SK-N-SH (cell line): ENCODE measurements around the gene GDI2. TPM values are rescaled to one million over a fixed set of nuclear protein-coding genes. Genes with fewer than 3 reads are reported as not detected.

ENCODE experiments used
- CTCF ChIA-PET: fragments of 300-600, 350-600 bp; formaldehyde crosslinking; extraction: SDS; loops from one replicate; lab custom pipeline; 2021; lab: Yijun Ruan, JAX
- POLR2A ChIA-PET: fragments of 350-600 bp; sonication (Branson Sonifier 250); formaldehyde crosslinking; extraction: SDS; loops from one replicate; lab custom pipeline; 2020; ENCODE audit warnings: antibody characterized with exemption, inconsistent platforms; lab: Yijun Ruan, JAX
- DNase-seq: peaks from one replicate; pipeline ENCODE4 v3.0.0; 2012
- H2AFZ ChIP-seq: fragments of 200-600 bp; sonication (generic); 2 replicates; pipeline ENCODE4 v1.8.1; 2016; ENCODE audit warnings: antibody characterized with exemption, mild to moderate bottlenecking, low read depth
- H3F3A ChIP-seq: fragments of 200-600 bp; sonication (generic); replicated peaks from 2 replicates; pipeline ENCODE3; 2016; ENCODE audit warnings: antibody characterized with exemption, mild to moderate bottlenecking; ENCODE audit not compliant: insufficient read depth
- H3K27ac ChIP-seq, 2 experiments: fragments of 200-500 bp in 1 of 2; fragments of 200-600 bp in 1 of 2; sonication (Bioruptor generic) in 1 of 2; sonication (generic), shearing (Covaris generic) in 1 of 2; 2 replicates each; pipeline versions ENCODE4 v1.5.1 to v1.6.1; 2014 to 2016; ENCODE audit warnings: low read depth in 2 of 2, inconsistent platforms in 1 of 2, low read length in 1 of 2, mild to moderate bottlenecking in 1 of 2, mixed read lengths in 1 of 2
- H3K27me3 ChIP-seq: fragments of 200-600 bp; sonication (generic), shearing (Covaris generic); 2 replicates; pipeline ENCODE4 v1.6.1; 2016; ENCODE audit warnings: mixed run types; ENCODE audit not compliant: insufficient read depth
- H3K36me3 ChIP-seq, 2 experiments: fragments of 200-500 bp in 1 of 2; fragments of 200-600 bp in 1 of 2; sonication (Bioruptor generic) in 1 of 2; sonication (generic) in 1 of 2; replicated peaks in 1 of 2; 2 replicates each; pipeline versions ENCODE3 to v1.5.1; 2014 to 2016; ENCODE audit warnings: low read length in 1 of 2, mild to moderate bottlenecking in 1 of 2; ENCODE audit not compliant: insufficient read depth in 2 of 2, control insufficient read depth in 1 of 2
- H3K4me1 ChIP-seq, 2 experiments: fragments of 200-500 bp in 1 of 2; fragments of 200-600 bp in 1 of 2; sonication (Bioruptor generic) in 1 of 2; sonication (generic), shearing (Covaris generic) in 1 of 2; 2 replicates each; pipeline versions ENCODE4 v1.5.1 to v1.6.1; 2014 to 2016; ENCODE audit warnings: low read depth in 1 of 2, low read length in 1 of 2, mixed run types in 1 of 2; ENCODE audit not compliant: insufficient read depth in 2 of 2, control insufficient read depth in 1 of 2
- H3K4me2 ChIP-seq: fragments of 200-600 bp; sonication (generic), shearing (Covaris generic); 2 replicates; pipeline ENCODE4 v1.6.1; 2017; ENCODE audit warnings: mixed run types
- H3K4me3 ChIP-seq, 2 experiments: fragments of 200-500 bp in 1 of 2; fragments of 200-600 bp in 1 of 2; sonication (Bioruptor generic) in 1 of 2; sonication (generic), shearing (Covaris generic) in 1 of 2; 2 replicates each; pipeline versions ENCODE4 v1.5.1 to v1.8.1; 2014 to 2016; ENCODE audit warnings: low read depth in 2 of 2, inconsistent platforms in 1 of 2, low read length in 1 of 2, mild to moderate bottlenecking in 1 of 2, mixed read lengths in 1 of 2, moderate library complexity in 1 of 2
- H3K79me2 ChIP-seq: fragments of 200-600 bp; sonication (generic); 2 replicates; pipeline ENCODE4 v1.8.1; 2017; ENCODE audit warnings: mild to moderate bottlenecking; ENCODE audit not compliant: insufficient read depth
- H3K9ac ChIP-seq: fragments of 200-600 bp; sonication (generic); 2 replicates; pipeline ENCODE4 v1.6.1; 2017; ENCODE audit warnings: mixed run types
- H3K9me2 ChIP-seq: fragments of 200-600 bp; sonication (generic); 2 replicates; pipeline ENCODE4 v1.6.1; 2017; ENCODE audit warnings: mixed run types
- H3K9me3 ChIP-seq: fragments of 200-600 bp; sonication (generic); 2 replicates; pipeline ENCODE4 v1.6.1; 2017; ENCODE audit warnings: mixed run types, mild to moderate bottlenecking, moderate library complexity
- H4K20me1 ChIP-seq: fragments of 200-600 bp; sonication (generic); 2 replicates; pipeline ENCODE4 v1.6.1; 2017; ENCODE audit warnings: mild to moderate bottlenecking, mixed run types; ENCODE audit not compliant: insufficient read depth
- CHD2 ChIP-seq: fragments of 150-350 bp; IDR thresholded peaks from 2 replicates; pipeline ENCODE4 v1.6.1; 2018; ENCODE audit warnings: low read length; ENCODE audit not compliant: partially characterized antibody
- CTCF ChIP-seq: fragments of 200-600 bp; sonication (generic); IDR thresholded peaks from 2 replicates; pipeline ENCODE4 v1.6.1; 2017; ENCODE audit warnings: antibody characterized with exemption, mild to moderate bottlenecking, moderate library complexity
- ELF1 ChIP-seq: IDR thresholded peaks from 2 replicates; pipeline ENCODE4 v1.4.0; 2012
- EP300 ChIP-seq, 2 experiments: IDR thresholded peaks; 2 replicates each; pipeline versions ENCODE4 v1.4.0 to v1.6.1; 2012; ENCODE audit warnings: borderline replicate concordance in 1 of 2, low read depth in 1 of 2, low read length in 1 of 2
- FOSL2 ChIP-seq: IDR thresholded peaks from 2 replicates; pipeline ENCODE4 v1.4.0; 2012; ENCODE audit warnings: low read depth, mild to moderate bottlenecking, moderate library complexity, borderline replicate concordance
- FOXM1 ChIP-seq: IDR thresholded peaks from 2 replicates; pipeline ENCODE4 v1.4.0; 2012; ENCODE audit warnings: low read depth, mild to moderate bottlenecking
- JUND ChIP-seq: IDR thresholded peaks from 2 replicates; pipeline ENCODE4 v1.4.0; 2012
- MAX ChIP-seq: IDR thresholded peaks from 2 replicates; pipeline ENCODE4 v1.4.0; 2012; ENCODE audit warnings: low read depth
- MEF2A ChIP-seq: IDR thresholded peaks from 2 replicates; pipeline ENCODE4 v1.4.0; 2012; ENCODE audit warnings: low read depth, borderline replicate concordance
- MXI1 ChIP-seq: IDR thresholded peaks from 2 replicates; pipeline ENCODE4 v1.6.1; 2012; ENCODE audit warnings: mild to moderate bottlenecking, low read depth, low read length, improper control_type of control experiment
- NFIC ChIP-seq: IDR thresholded peaks from 2 replicates; pipeline ENCODE4 v1.4.0; 2012; ENCODE audit warnings: borderline replicate concordance
- POLR2AphosphoS5 ChIP-seq: IDR thresholded peaks from 2 replicates; pipeline ENCODE4 v1.6.1; 2012; ENCODE audit warnings: low read depth, low read length
- RCOR1 ChIP-seq: fragments of 150-350 bp; IDR thresholded peaks from 2 replicates; pipeline ENCODE4 v1.6.1; 2017; ENCODE audit warnings: antibody characterized with exemption, low read length
- RXRA ChIP-seq: IDR thresholded peaks from 2 replicates; pipeline ENCODE4 v1.4.0; 2012; ENCODE audit warnings: low read depth, mild to moderate bottlenecking, borderline replicate concordance
- TCF12 ChIP-seq: IDR thresholded peaks from 2 replicates; pipeline ENCODE4 v1.4.0; 2012
- TEAD4 ChIP-seq: IDR thresholded peaks from 2 replicates; pipeline ENCODE4 v1.4.0; 2012; ENCODE audit warnings: mild to moderate bottlenecking, borderline replicate concordance; ENCODE audit not compliant: insufficient read depth
- USF1 ChIP-seq: IDR thresholded peaks from 2 replicates; pipeline ENCODE4 v1.4.0; 2012; ENCODE audit warnings: low read depth, borderline replicate concordance
- USF2 ChIP-seq: fragments of 150-350 bp; IDR thresholded peaks from 2 replicates; pipeline ENCODE4 v1.6.1; 2017; ENCODE audit warnings: antibody characterized with exemption, low read length, low read depth, borderline replicate concordance
- YY1 ChIP-seq: IDR thresholded peaks from 2 replicates; pipeline ENCODE4 v1.4.0; 2012; ENCODE audit warnings: low read depth, mild to moderate bottlenecking
- ZBTB33 ChIP-seq: IDR thresholded peaks from 2 replicates; pipeline ENCODE4 v1.4.0; 2012; ENCODE audit warnings: low read depth, borderline replicate concordance
- WGBS: methylation state at CpG from one replicate; pipeline ENCODE4 v1.1.6; 2017; ENCODE audit warnings: low lambda C conversion rate; 5-methylcytosine and 5-hydroxymethylcytosine counted together
- polyA plus RNA-seq, 3 experiments: library from polyadenylated mRNA; depleted of rRNA; stranded (reverse); fragments of >200 nt; gene quantifications; 2 replicates each; pipeline ENCODE4 v1.2.3, GENCODE V29; 2012

GDI2 gene
- polyA plus RNA-seq, 1 of the 3 experiments (the other 2 are of a cell fraction): 94.3 TPM

- DNase-seq: no peak
- no peak overlapping the region for H3K4me2 ChIP-seq
- no peak overlapping the region for H3K4me3 ChIP-seq
- no peak overlapping the region for H3K9ac ChIP-seq
- H3K4me1 ChIP-seq: no peaks in the 10 kb centered on the region; a peak in 1 of 4 replicates
- no peaks in the 10 kb centered on the region for H4K20me1 ChIP-seq
- H3K27ac ChIP-seq: no peak overlapping the region
- H2AFZ ChIP-seq: no peak overlapping the region
- H3K9me3 ChIP-seq: no peaks in the 10 kb centered on the region
- no peaks in the 10 kb centered on the region for H3F3A ChIP-seq
- H3K9me2 ChIP-seq: no peaks in the 10 kb centered on the region
- no peaks in the 10 kb centered on the region for H3K27me3 ChIP-seq
- ChIA-PET POLR2A (no interaction called here), CTCF (no interaction called here)
- no peaks in the 10 kb centered on the region for H3K79me2 ChIP-seq
- WGBS: 87% methylated on average over 14 of the region's 14 CpGs
- H3K36me3 ChIP-seq: no peaks in the 10 kb centered on the region
- no peak for TF ChIP-seq USF2
- TF ChIP-seq CHD2: no peak
- TF ChIP-seq JUND: no peak
- TF ChIP-seq NFIC: no peak
These were observed 28.7 kb upstream of the GDI2 start for GRCh38 chr10:5841965-5842364.

- no peak overlapping the region for H3K4me3 ChIP-seq
- H3K79me2 ChIP-seq: no peaks in the 10 kb centered on the region
- H3K4me2 ChIP-seq: no peak overlapping the region
- H3K27me3 ChIP-seq: no peaks in the 10 kb centered on the region
- ChIA-PET CTCF (no interaction called here), POLR2A (no interaction called here)
- TF ChIP-seq POLR2AphosphoS5 (no peak), ZBTB33 (no peak), USF2 (no peak), FOSL2 (no peak), MEF2A (no peak), EP300 (IDR thresholded peaks at IDR 0.05; ENCODE audit: borderline replicate concordance in 1 of 2, low read depth in 1 of 2, low read length in 1 of 2) (no peak), TCF12 (no peak), YY1 (no peak), FOXM1 (no peak), CTCF (no peak), TEAD4 (no peak), JUND (no peak), RXRA (no peak), ELF1 (no peak), RCOR1 (no peak), USF1 (no peak), NFIC (no peak), MXI1 (no peak), MAX (no peak)
- no peaks in the 10 kb centered on the region for H4K20me1 ChIP-seq
- 75% methylated on average over 39 of the region's 40 CpGs for WGBS
- H3K27ac ChIP-seq: no peak overlapping the region
- H3K9ac ChIP-seq: no peak overlapping the region
- H3K9me2 ChIP-seq: no peaks in the 10 kb centered on the region
- no peak overlapping the region for H2AFZ ChIP-seq
- H3K36me3 ChIP-seq: no peaks in the 10 kb centered on the region
- H3K9me3 ChIP-seq: no peaks in the 10 kb centered on the region
- no peaks in the 10 kb centered on the region; a peak in 1 of 4 replicates for H3K4me1 ChIP-seq
- no peaks in the 10 kb centered on the region for H3F3A ChIP-seq
- no peak for DNase-seq
These were observed 27.4 kb upstream of the GDI2 start for GRCh38 chr10:5840314-5841307.
